ENCODE measurements around the gene MYO9B.

MYO9B gene

DNA sequence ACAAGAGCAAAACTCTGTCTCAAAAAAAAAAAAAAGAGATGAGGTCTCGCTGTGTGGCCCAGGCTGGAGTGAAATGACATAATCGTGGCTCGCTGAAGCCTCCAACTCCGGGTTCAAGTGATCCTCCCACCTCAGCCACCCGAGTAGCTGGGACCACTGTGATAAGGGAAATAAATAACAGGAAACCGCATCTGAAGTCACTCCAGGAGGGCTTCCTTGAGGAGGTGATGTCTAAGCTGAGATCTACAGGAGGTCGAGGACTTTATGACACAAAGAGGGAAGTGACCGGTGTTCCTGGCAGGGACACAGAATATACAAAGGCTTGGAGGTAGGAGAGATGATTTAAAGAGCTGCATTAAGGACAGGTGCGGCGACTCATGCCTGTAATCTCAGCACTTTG lies 179.1 kb downstream of the MYO9B start:
- in situ Hi-C loops (cut with MboI; ENCODE audit: low sequenced_read_pairs): no loop called here

DNA sequence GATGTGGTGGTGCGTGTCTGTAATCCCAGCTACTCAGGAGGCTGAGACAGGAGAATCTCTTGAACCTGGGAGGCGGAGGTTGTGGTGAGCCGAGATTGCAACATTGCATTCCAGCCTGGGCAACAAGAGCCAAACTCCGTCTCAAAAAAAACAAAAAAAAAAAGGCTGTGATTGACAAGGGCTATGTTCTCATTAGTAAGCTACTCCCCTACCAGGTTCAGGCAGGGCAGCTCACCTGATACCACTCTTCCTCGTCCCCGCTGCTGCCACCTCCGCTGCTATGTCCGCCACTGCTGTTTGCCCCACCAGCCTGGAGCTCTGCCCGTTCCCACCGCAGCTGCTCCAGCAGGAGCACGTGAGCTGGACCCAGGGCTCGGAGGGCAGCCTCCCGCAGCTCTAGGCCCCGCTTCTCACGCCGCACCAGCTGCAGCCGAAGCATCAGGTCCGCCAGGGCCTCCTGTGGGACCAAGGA lies 179.6 kb downstream of the MYO9B start:
- in situ Hi-C loops (cut with MboI; ENCODE audit: low sequenced_read_pairs): no loop called here

DNA sequence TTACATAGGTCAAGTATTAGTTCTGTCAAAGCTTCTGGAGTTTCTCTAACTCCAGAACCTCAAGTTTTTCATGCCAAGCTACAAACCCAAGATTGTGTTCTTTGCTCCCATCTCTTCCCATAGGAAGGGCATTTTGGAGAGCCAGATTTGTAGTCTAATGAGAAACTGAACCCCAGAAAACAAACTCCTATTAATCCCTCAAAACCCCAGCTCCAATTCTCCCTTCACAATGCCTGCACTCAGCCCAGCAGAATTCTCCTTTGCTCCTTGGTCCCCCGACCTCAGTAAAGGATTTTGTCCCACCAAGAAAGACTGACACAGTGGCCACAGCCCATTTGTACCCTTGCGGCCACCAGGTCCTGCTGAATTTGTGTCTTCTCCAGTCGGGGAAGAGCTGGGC lies 180.6 kb downstream of the MYO9B start:
- in situ Hi-C loops (cut with MboI; ENCODE audit: low sequenced_read_pairs): no loop called here

- in situ Hi-C loops (cut with MboI; ENCODE audit: low sequenced_read_pairs): no loop called here
Measured at GRCh38 chr19:17259118-17259780, 183.7 kb downstream of the MYO9B start.

- in situ Hi-C loops (cut with MboI; ENCODE audit: low sequenced_read_pairs): no loop called here
Measured at GRCh38 chr19:17259934-17260333, 184.4 kb downstream of the MYO9B start.

DNA sequence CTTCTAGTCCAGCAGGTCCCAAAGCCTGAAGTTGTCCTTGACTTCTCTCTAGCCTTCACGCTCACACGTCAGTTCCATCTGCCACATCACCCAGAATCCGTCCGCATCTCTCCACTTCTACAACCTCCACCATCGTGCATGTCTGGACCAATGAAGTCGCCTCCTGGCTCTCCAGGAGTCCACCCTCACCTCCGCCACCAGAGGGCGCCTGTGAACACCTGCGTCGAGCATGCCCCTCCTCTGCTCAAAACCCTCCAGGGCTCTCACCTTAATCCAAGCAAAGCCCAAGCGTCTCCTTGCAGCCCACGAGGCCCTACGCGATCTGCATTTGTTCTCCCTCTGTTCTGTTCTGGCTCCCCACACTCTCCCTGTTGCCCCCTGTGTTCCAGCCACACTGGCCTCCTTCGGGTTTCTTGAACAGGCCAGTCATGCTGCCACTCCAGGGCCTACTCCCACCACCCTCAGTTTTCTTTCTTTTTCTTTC lies 185.3 kb downstream of the MYO9B start:
- in situ Hi-C loops (cut with MboI; ENCODE audit: low sequenced_read_pairs): no loop called here

DNA sequence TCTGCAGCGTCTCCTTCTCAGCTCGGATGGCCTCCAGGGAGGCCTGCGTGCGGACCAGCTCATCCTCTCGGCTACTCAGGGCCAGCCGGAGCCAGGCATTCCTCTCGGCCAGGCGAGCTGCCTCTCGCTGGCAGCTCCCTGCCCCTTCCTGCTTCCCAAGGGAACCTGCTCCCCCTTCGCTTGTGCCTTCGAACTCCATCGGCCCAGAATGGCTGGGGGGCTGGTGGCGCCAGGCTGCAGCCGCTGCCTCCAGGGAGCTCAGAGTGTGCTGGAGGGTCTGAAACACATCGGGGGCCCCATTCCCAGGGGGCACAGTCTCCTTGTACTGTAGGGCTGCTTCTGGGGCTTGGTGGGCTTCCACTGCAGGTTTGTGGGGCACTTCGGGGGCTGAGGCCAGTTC lies 187.0 kb downstream of the MYO9B start:
- in situ Hi-C loops (cut with MboI; ENCODE audit: low sequenced_read_pairs): no loop called here
